ENCODE data around the gene OR5B21. TPM values are rescaled to one million over a fixed set of nuclear protein-coding genes. Genes with fewer than 3 reads are reported as not detected.

Gene OR5B21
- total RNA-seq, 4 donors from 2014 or later, result not detected

DNA sequence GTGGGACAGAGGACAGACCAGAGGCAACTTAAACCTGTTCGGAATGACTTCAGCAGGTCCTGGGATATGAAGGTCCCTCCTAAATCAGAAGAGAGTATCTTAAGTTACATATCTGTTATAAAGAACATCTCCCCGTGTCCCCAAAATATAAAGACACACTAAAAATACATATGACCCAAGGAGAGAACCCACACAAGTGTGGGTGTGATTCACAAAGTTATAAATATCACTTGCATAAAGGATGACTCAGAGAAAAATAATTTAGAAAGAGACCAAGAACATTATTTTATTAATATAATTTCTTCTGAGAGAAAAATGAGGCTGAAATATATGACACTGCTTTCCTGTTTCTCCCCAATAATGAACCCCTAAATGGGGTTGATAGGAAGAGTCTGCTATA, 14.2 kb downstream of the OR5B21 start:
- H3K27me3 ChIP-seq, result no peaks in the 10 kb centered on the region
- DNase-seq, result no peak
- no peaks in the 10 kb centered on the region for H3K9me3 ChIP-seq
- TF ChIP-seq POLR2A (IDR thresholded peaks at IDR 0.05) (no peak), CTCF (IDR thresholded peaks at IDR 0.05) (no peak)
- H3K4me3 ChIP-seq, result no peak overlapping the region
- H3K36me3 ChIP-seq, result no peaks in the 10 kb centered on the region
- no peak overlapping the region for H3K27ac ChIP-seq
- H3K4me1 ChIP-seq, result no peaks in the 10 kb centered on the region

DNA sequence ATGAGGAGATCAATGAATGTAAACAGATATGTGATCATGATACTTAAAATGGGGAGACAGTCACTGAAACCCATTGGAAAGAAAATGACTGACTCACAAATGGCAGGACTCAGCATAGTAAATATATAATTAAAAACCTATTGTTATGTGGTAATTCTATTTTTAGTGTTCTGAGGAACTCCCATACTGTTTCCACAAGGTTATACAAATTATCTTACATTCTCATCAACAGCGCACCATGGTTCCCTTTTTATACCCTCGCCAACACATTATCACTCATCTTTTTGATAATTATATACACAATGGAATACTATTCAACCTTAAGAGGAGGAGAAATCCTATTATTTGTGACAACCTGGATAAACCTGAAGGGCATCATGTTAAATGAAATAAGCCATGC, 17.1 kb downstream of the OR5B21 start:
- TF ChIP-seq CTCF (IDR thresholded peaks at IDR 0.05) (no peak), POLR2A (IDR thresholded peaks at IDR 0.05) (no peak)
- DNase-seq, result no peak
- H3K9me3 ChIP-seq, result no peaks in the 10 kb centered on the region
- no peaks in the 10 kb centered on the region for H3K36me3 ChIP-seq
- H3K27ac ChIP-seq, result no peak overlapping the region
- H3K4me1 ChIP-seq, result no peaks in the 10 kb centered on the region
- no peaks in the 10 kb centered on the region for H3K27me3 ChIP-seq
- H3K4me3 ChIP-seq, result no peak overlapping the region

- H3K4me1 ChIP-seq, result no peaks in the 10 kb centered on the region
- no peak overlapping the region for H3K27ac ChIP-seq
- no peaks in the 10 kb centered on the region for H3K9me3 ChIP-seq
- no peak overlapping the region for H3K4me3 ChIP-seq
- no peak for DNase-seq
- no peaks in the 10 kb centered on the region for H3K27me3 ChIP-seq
- no peaks in the 10 kb centered on the region for H3K36me3 ChIP-seq
- TF ChIP-seq POLR2A (IDR thresholded peaks at IDR 0.05), result no peak
- no peak for TF ChIP-seq CTCF (IDR thresholded peaks at IDR 0.05)
Observed at GRCh38 chr11:58487170-58487569, 20.7 kb downstream of the OR5B21 start.

GRCh38 chr11:58485961-58486360, 21.9 kb downstream of the OR5B21 start:
- Histone ChIP-seq H3K4me1 (no peaks in the 10 kb centered on the region), H3K4me3 (no peak overlapping the region), H3K9me3 (no peaks in the 10 kb centered on the region), H3K27ac (no peak overlapping the region), H3K36me3 (no peaks in the 10 kb centered on the region), H3K27me3 (no peaks in the 10 kb centered on the region)
- DNase-seq, result no peak
- TF ChIP-seq CTCF (IDR thresholded peaks at IDR 0.05) (no peak), POLR2A (IDR thresholded peaks at IDR 0.05) (no peak)

- no peaks in the 10 kb centered on the region for H3K4me1 ChIP-seq
- no peaks in the 10 kb centered on the region for H3K27me3 ChIP-seq
- H3K36me3 ChIP-seq, result no peaks in the 10 kb centered on the region
- H3K27ac ChIP-seq, result no peak overlapping the region
- no peak overlapping the region for H3K4me3 ChIP-seq
- H3K9me3 ChIP-seq, result peaks cover 0 to 16% (median 4%) of the 10 kb centered on the region in 4 donors
- no peak for DNase-seq
- TF ChIP-seq CTCF (IDR thresholded peaks at IDR 0.05) (no peak), POLR2A (IDR thresholded peaks at IDR 0.05) (no peak)
Observed at GRCh38 chr11:58471892-58472291, 36.0 kb downstream of the OR5B21 start.

DNA sequence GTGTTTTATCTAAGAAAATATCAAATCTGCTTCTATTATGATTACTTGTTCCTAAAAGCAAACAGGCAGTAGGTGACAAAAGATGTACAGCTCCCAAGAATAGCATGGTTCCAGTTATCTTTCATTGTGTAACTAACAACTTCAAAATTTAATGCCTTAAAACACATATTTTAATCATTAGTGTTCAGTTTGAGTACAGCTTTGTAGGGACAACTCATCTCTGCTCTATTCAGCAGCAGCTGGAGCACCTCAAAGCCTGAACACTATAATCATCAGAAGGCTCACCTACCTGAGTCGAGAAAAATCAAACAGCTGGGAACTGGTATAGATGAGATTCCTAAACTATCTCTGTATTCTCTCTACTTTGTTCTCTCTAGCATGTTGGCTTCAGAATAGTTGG, 41.6 kb downstream of the OR5B21 start:
- Histone ChIP-seq H3K4me3 (no peak overlapping the region), H3K27ac (no peak overlapping the region), H3K27me3 (no peaks in the 10 kb centered on the region), H3K4me1 (no peaks in the 10 kb centered on the region), H3K9me3 (peaks cover 0 to 6% (median 3%) of the 10 kb centered on the region in 4 donors), H3K36me3 (no peaks in the 10 kb centered on the region)
- DNase-seq, result no peak
- TF ChIP-seq POLR2A (IDR thresholded peaks at IDR 0.05), result no peak
- TF ChIP-seq CTCF (IDR thresholded peaks at IDR 0.05), result no peak
